ENCODE results near the gene SPEM2. TPM values are rescaled to one million over a fixed set of nuclear protein-coding genes. Genes with fewer than 3 reads are reported as not detected.
A peak's percentile ranks its signal among the peaks of the same experiment; 100 is the strongest.

The SPEM2 gene
- polyA plus RNA-seq, 5 donors = not detected

- peak; percentile 98 to 99 for DNase-seq
Measured at GRCh38 chr17:7403977-7404736, 21.3 kb upstream of the SPEM2 start, which contains the start of gene TMEM256. Gene TMEM256 (minus strand): TSS chr17:7404097. CDS start chr17:7404084, 13 bp downstream.

- no peak for DNase-seq
Measured at GRCh38 chr17:7404737-7405349, 20.6 kb upstream of the SPEM2 start.

DNA sequence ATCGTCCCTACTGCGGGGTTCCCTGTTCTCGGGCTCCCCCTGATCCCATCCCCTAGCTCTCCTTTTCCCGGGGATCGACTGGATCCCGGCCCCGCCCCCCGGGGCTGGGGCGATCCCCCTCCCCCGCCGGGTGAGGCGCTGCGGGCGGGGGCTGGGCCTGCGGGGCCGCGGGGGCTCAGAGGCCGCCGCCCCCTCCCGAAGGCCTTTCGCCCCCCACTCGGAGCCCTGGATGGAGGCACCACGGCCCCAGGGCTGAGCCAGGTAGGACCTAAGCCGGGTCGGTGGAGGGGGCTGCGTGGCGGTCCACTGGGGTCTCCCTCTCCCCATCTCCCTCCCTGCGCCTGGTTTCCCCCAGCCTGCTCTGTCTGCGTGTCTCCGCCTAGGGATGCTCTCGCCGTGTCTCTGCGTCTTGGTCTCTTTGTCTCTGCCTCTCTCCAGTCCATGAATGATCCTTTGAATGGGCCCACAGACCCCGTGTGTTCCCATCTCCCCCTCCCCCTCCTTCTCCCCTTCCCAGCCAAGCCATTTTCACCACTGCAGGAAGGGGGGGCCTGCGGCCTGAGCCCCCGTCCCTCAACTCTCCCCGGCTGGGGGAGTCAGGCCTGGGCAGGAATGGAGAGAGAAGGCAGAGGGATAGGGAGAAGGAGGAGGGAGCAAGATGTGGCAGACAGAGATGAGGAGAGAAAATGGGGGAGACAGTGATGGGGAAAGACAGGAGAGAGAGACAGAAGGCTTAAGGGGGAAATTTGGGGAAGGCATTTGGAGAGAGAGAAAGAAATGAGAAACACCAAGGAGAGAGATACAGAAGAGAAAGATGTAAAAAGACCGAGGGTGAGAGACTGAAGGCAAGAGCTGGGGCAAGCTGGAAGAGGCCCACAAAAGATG lies 19.8 kb upstream of the SPEM2 start:
- no peak for DNase-seq

GRCh38 chr17:7406235-7406825 lies 19.1 kb upstream of the SPEM2 start:
- no peak for DNase-seq

DNA sequence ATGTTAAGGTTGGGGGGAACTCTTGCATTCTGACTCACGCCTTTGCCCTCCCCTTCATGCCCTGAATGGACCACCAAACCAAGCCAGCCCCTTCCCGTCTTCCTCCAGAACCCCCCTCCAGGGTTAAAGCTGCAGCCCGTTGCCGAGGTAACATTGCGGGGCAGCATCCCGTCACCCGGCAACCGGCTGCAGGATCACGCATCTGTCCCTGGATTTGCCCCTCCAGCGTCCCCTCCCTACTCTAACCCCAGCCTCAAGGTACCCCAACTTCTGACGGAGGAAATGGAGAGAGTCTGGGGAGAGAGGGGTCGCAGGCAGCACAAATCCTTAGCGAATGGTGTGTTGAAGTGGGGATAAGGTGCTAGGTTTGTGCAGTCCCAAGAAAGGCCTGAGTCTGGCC lies 18.3 kb upstream of the SPEM2 start:
- no peak for DNase-seq

DNA sequence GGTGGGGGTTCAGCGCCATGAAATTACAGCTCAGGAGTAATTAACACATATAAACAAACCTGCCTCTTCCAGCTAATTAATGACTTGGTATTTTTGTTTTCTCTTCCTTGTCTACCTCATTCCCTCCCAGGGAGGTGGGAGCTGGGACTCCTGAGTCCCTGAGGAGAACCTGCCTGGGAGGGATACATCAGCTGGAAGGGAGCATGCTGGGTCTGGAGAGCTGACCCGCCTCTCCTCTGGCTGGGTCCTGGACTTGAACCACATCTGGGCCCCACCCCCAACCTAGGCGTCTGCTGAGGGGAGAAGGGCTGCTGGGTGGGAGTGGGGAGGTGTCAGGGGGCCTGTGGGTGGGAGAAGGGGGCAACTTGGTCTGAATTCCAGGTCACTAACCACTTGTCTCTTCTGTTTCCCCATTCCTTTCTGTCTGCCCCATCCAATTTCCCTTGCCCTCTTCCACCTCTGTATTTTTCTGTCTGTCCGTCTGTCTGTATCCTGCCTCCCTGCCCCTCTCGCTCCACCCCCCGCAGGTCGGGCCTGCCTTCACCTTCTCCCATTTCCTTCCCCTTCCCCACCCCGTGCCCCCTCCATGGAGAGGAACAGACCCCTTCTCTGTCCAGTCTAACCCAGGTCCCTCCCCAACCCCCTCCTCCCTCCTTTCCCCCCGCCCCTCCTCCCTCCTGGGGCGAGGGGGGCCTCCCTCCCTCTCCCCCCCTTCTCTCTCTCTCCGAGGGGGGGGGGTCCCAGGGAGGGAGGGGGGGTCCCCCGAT lies 17.7 kb upstream of the SPEM2 start, which contains the start of gene NLGN2:
Gene NLGN2, plus strand, starts transcription at position 361 of the 767 bp plus-strand sequence. CDS start 411 bp downstream, outside the sequence.
- no peak for DNase-seq

GRCh38 chr17:7408252-7408727 lies 17.1 kb upstream of the SPEM2 start:
- no peak for DNase-seq

- no peak for DNase-seq
Measured at GRCh38 chr17:7408863-7409262, 16.6 kb upstream of the SPEM2 start.

GRCh38 chr17:7409716-7410115 lies 15.7 kb upstream of the SPEM2 start:
- DNase-seq = no peak

GRCh38 chr17:7410634-7411426 lies 14.6 kb upstream of the SPEM2 start:
- DNase-seq = no peak

- DNase-seq = no peak
Measured at GRCh38 chr17:7411427-7411750, 14.0 kb upstream of the SPEM2 start.

GRCh38 chr17:7413346-7413985 lies 11.9 kb upstream of the SPEM2 start:
- DNase-seq = no peak

- no peak for DNase-seq
Measured at GRCh38 chr17:7414837-7415236, 10.6 kb upstream of the SPEM2 start.

GRCh38 chr17:7415784-7416183 lies 9.6 kb upstream of the SPEM2 start:
- no peak for DNase-seq

DNA sequence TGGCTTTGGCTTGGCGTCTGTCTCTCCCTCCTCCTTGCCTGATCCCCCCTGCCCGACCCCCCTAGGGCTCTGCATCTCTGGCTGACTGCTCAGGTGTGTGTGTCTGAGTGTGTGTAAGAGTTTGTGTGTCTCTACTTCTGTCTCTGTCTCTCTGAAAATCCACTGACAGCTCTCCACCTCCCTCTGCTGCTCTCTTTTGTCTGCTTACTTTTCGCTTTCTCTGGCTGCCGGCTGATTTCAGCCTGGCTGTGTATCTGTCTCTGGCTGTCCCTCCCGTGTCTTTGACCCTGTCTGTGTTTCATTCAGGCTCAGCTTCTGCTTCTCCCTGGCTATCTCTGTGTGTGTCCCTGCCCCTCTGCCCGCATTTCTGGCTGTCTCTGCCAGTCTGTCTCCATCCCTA lies 9.1 kb upstream of the SPEM2 start:
- no peak for DNase-seq

DNA sequence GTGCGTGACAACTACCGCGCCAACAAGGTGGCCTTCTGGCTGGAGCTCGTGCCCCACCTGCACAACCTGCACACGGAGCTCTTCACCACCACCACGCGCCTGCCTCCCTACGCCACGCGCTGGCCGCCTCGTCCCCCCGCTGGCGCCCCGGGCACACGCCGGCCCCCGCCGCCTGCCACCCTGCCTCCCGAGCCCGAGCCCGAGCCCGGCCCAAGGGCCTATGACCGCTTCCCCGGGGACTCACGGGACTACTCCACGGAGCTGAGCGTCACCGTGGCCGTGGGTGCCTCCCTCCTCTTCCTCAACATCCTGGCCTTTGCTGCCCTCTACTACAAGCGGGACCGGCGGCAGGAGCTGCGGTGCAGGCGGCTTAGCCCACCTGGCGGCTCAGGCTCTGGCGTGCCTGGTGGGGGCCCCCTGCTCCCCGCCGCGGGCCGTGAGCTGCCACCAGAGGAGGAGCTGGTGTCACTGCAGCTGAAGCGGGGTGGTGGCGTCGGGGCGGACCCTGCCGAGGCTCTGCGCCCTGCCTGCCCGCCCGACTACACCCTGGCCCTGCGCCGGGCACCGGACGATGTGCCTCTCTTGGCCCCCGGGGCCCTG lies 8.3 kb upstream of the SPEM2 start:
- DNase-seq = no peak

DNA sequence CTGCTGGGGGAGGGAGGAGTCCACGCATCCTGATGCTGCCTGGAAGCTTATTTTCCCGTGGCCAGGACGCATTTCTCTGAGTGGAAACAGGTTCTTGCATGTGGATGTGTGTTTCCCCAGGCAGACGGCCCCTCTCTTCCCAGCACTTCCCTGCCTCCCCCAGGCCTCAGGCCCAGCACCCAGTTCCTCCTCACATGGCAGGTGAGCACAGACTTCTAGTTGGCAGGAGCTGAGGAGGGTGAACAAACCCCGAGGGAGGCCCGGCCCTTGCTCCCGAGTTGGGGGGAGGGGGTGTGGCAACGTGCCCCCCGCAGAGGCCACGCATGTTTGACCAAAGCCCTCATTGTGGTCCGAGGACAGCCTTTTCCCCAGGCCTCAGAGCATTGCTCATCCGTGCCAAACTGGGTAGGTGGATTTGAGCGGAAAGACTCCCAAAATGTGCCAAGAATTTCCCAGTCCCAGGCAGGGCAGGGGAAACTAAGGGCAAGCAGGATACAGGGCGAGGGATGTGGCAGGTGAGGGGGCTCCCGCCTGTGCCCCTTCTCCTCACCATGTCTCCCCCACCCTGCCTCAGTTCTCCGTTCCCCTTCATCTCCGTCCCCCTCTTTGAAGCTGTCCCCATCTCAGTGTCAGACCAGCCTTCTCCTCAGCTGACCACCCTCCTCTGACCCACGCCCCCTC lies 6.8 kb upstream of the SPEM2 start:
- no peak for DNase-seq

DNA sequence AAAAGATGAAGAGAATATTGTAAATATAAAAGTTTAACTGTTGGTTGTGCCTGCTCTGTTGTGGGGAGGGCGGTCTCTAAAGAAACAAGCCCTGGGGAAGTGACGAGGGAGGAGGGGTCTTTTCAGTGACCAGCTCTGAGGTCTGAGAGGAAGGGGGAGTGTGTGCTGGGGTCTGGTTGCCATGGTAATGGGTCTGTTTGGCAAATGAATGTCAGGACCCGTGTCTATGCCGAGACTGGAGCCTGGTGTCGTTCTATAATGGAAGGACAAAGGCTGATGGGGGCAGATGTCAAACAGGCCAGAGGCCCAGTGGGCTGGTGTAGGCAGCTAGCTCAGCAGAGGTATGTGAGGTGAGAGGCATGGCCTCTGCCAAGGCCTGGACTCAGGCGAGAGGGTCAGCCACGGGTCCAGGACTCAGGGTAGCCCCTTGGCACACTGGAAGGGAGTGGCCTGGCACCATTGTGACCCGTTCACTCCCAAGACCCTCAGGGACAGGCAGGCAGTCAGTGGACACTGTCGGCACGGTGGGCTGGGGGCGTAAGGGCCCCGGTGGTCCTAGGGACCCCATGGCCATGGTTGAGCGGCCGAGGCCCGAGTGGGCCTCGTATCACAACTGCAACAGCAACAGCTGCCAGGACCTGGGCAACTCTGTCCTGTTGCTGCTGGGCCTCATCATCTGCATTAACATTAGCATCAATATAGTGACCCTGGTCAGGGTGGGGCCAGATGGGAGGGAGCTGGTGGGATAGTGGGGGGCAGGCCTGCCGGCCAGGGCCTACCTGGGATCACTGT lies 5.4 kb upstream of the SPEM2 start, which contains the start of gene SPEM1:
Gene SPEM1, plus strand, starts transcription at position 506 of the 792 bp plus-strand sequence. Its CDS starts 61 bp downstream, at position 567.
- DNase-seq = peak; percentile 45 to 54
